Peyer's patch (tissue), 4 donors: ENCODE results near the gene C3orf20.

Experiments used
- CTCF ChIP-seq, 6 experiments: fragments of 450-650 bp in 4 of 6; fragments of 200-600 bp in 2 of 6; sonication (generic) in 1 of 6; IDR thresholded peaks; one replicate each; pipeline ENCODE4 v1.5.1; 2017 to 2019; ENCODE audit warnings: antibody characterized with exemption in 6 of 6, mild to moderate bottlenecking in 3 of 6, moderate library complexity in 1 of 6
- POLR2A ChIP-seq, 2 donors: fragments of 450-650 bp; IDR thresholded peaks; one replicate each; pipeline ENCODE4 v1.5.1; 2017; ENCODE audit warnings: antibody characterized with exemption in 2 of 2, mild to moderate bottlenecking in 2 of 2, moderate library complexity in 2 of 2

- TF ChIP-seq POLR2A (IDR thresholded peaks at IDR 0.05) (no peak), CTCF (IDR thresholded peaks at IDR 0.05) (no peak)
These were observed 41.5 kb upstream of the C3orf20 start for GRCh38 chr3:14633417-14633816.
